GM18868 (cell line): ENCODE measurements around the gene LYPLA2.

Experiments
- ATAC-seq: cut with Tn5 transposase; IDR thresholded peaks from one replicate; pipeline ENCODE4 v1.9.1; 2021; ENCODE audit warnings: mild to moderate bottlenecking, moderate library complexity; ENCODE audit not compliant: unreplicated experiment

Gene LYPLA2

GRCh38 chr1:23790696-23791515, at the start of gene LYPLA2:
Gene LYPLA2 (plus strand): TSS chr1:23791145. CDS start chr1:23792683, 1,538 bp downstream.
- peak; percentile 82 for ATAC-seq

GRCh38 chr1:23741609-23742008, 49.3 kb upstream of the LYPLA2 start:
- ATAC-seq: no peak

- ATAC-seq: peak; percentile 24
These were observed 48.2 kb upstream of the LYPLA2 start for GRCh38 chr1:23742670-23743286.

GRCh38 chr1:23743287-23744152, 47.4 kb upstream of the LYPLA2 start, which contains the start of gene ELOA:
Gene ELOA (plus strand): TSS chr1:23743471. CDS start chr1:23743504, 33 bp downstream.
- peak; percentile 85 for ATAC-seq

GRCh38 chr1:23745515-23745914, 45.4 kb upstream of the LYPLA2 start:
- ATAC-seq: no peak

- no peak for ATAC-seq
These were observed 42.9 kb upstream of the LYPLA2 start for GRCh38 chr1:23748016-23748415.

GRCh38 chr1:23751050-23751814, 39.7 kb upstream of the LYPLA2 start:
- no peak for ATAC-seq

- no peak for ATAC-seq
These were observed 39.1 kb upstream of the LYPLA2 start for GRCh38 chr1:23751815-23752200.

- no peak for ATAC-seq
These were observed 38.0 kb upstream of the LYPLA2 start for GRCh38 chr1:23752909-23753308.

GRCh38 chr1:23756676-23757075, 34.3 kb upstream of the LYPLA2 start:
- ATAC-seq: no peak

- no peak for ATAC-seq
These were observed 33.1 kb upstream of the LYPLA2 start for GRCh38 chr1:23757812-23758211.

GRCh38 chr1:23759277-23759676, 31.7 kb upstream of the LYPLA2 start:
- no peak for ATAC-seq

- ATAC-seq: no peak
These were observed 27.8 kb upstream of the LYPLA2 start for GRCh38 chr1:23763041-23763577.

GRCh38 chr1:23768733-23769132, 22.2 kb upstream of the LYPLA2 start:
- no peak for ATAC-seq

- ATAC-seq: no peak
These were observed 18.7 kb upstream of the LYPLA2 start for GRCh38 chr1:23772049-23772853.

GRCh38 chr1:23772854-23773242, 18.1 kb upstream of the LYPLA2 start:
- no peak for ATAC-seq

GRCh38 chr1:23774174-23774880, 16.6 kb upstream of the LYPLA2 start:
- no peak for ATAC-seq

- no peak for ATAC-seq
These were observed 14.7 kb upstream of the LYPLA2 start for GRCh38 chr1:23776217-23776616.
